OCI-LY7 (cell line): ENCODE measurements around the gene RHOB. TPM values are rescaled to one million over a fixed set of nuclear protein-coding genes. Genes with fewer than 3 reads are reported as not detected.

Experiments used
- BruUV-seq: library from RNA; stranded (reverse); fragments of 400-500 nt; replicated peaks from 2 replicates; lab custom pipeline; 2021; lab: Mats Ljungman, UMichigan
- CTCF ChIA-PET: fragments of 300-600 bp; sonication (Branson Sonifier 250); formaldehyde crosslinking; loops from one replicate; lab custom pipeline; 2022; ENCODE audit warnings: antibody characterized with exemption; ENCODE audit not compliant: unreplicated experiment; lab: Charles Lee
- POLR2A ChIA-PET: fragments of 300-600 bp; sonication (Branson Sonifier 250); formaldehyde crosslinking; loops from one replicate; lab custom pipeline; 2022; ENCODE audit warnings: antibody characterized with exemption; lab: Charles Lee
- DNase-seq: peaks from one replicate; pipeline ENCODE4 v3.0.0-alpha.2; 2015; ENCODE audit warnings: low spot score
- H2AFZ ChIP-seq: fragments of 200-600 bp; sonication (generic), shearing (Covaris generic); 2 replicates; pipeline ENCODE4 v1.6.1; 2014; ENCODE audit warnings: mild to moderate bottlenecking, antibody characterized with exemption, low read length, moderate library complexity
- H3K27ac ChIP-seq: fragments of 200-600 bp; sonication (generic); 2 replicates; pipeline ENCODE4 v1.5.1; 2014; ENCODE audit warnings: mixed run types, low read depth, mild to moderate bottlenecking, moderate library complexity, low read length, inconsistent platforms; ENCODE audit not compliant: poor library complexity, severe bottlenecking
- H3K36me3 ChIP-seq: fragments of 200-600 bp; sonication (generic); 2 replicates; pipeline ENCODE4 v1.6.1; 2014; ENCODE audit warnings: mild to moderate bottlenecking, antibody characterized with exemption, low read length, moderate library complexity, mixed read lengths; ENCODE audit not compliant: insufficient read depth
- H3K4me1 ChIP-seq: fragments of 200-600 bp; sonication (generic); 2 replicates; pipeline ENCODE4 v1.5.1; 2014; ENCODE audit warnings: mild to moderate bottlenecking, low read length; ENCODE audit not compliant: insufficient read depth, poor library complexity, severe bottlenecking
- H3K4me2 ChIP-seq: fragments of 200-600 bp; sonication (generic); 2 replicates; pipeline ENCODE4 v1.6.1; 2014; ENCODE audit warnings: mild to moderate bottlenecking, low read length
- H3K4me3 ChIP-seq: fragments of 200-600 bp; sonication (generic); 2 replicates; pipeline ENCODE4 v1.5.1; 2014; ENCODE audit warnings: mild to moderate bottlenecking, low read depth, low read length; ENCODE audit not compliant: poor library complexity, severe bottlenecking
- H3K79me2 ChIP-seq: fragments of 200-600 bp; sonication (generic); 2 replicates; pipeline ENCODE4 v1.6.1; 2016; ENCODE audit warnings: low read depth, mild to moderate bottlenecking, low read length, moderate library complexity, mixed read lengths; ENCODE audit not compliant: insufficient read depth
- H3K9me2 ChIP-seq: fragments of 200-600 bp; sonication (generic); 2 replicates; pipeline ENCODE4 v1.6.1; 2016; ENCODE audit warnings: mild to moderate bottlenecking, low read length, mixed read lengths; ENCODE audit not compliant: insufficient read depth
- H3K9me3 ChIP-seq: fragments of 200-600 bp; sonication (generic); 2 replicates; pipeline ENCODE4 v1.6.1; 2014; ENCODE audit warnings: mild to moderate bottlenecking, mixed run types, low read length, mixed read lengths
- H4K20me1 ChIP-seq: fragments of 200-600 bp; sonication (generic); 2 replicates; pipeline ENCODE4 v1.6.1; 2014; ENCODE audit warnings: mild to moderate bottlenecking, antibody characterized with exemption, low read length, moderate library complexity, mixed read lengths; ENCODE audit not compliant: insufficient read depth
- EZH2phosphoT487 ChIP-seq: fragments of 200-600 bp; sonication (generic); IDR thresholded peaks from 2 replicates; pipeline ENCODE4 v1.6.1; 2018; ENCODE audit warnings: low read depth, borderline replicate concordance, mild to moderate bottlenecking, mixed run types, antibody characterized with exemption, low read length, moderate library complexity, mixed read lengths
- intact Hi-C: fragments of 100-400 bp; cut with micrococcal nuclease; formaldehyde crosslinking; loops from one replicate; pipeline ENCODE4 v1.10.0; 2022; ENCODE audit not compliant: unreplicated experiment
- total RNA-seq, 2 experiments: library from RNA; depleted of rRNA in 1 of 2; stranded (reverse); fragments of >200 nt in 1 of 2; shearing (Covaris generic) in 1 of 2; gene quantifications; 2 replicates each; pipeline ENCODE4 v1.2.3, GENCODE V29; 2014 to 2022
- TF ChIP-seq, protein P1 (sequence below): fragments of 200-600 bp; sonication (generic); conservative IDR thresholded peaks from 2 replicates; pipeline ENCODE4 v1.5.1; 2014; ENCODE audit warnings: mild to moderate bottlenecking, antibody characterized with exemption, low read length, moderate library complexity, mixed read lengths

The RHOB gene
- total RNA-seq, 2 experiments from 2014 or later = 0.36 TPM; not detected in 1

DNA sequence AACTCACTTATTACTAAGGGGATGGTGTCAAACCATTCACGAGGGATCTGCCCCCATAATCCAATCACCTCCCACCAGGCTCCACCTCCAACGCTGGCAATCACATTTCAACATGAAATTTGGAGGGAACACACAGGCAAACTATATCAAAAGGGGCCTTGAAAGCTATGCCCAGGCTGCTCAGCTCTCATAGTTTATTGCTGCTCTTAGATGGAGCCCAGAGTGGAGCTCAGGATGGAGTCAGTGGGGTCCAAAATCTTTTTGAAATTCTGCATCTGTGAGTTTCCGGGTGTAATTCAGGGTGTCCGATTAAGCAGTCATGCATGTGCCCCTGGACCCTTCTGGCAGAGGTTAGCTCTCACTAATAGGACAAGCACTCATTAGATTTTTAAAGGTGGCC, 24.3 kb downstream of the RHOB start:
- intact Hi-C loops = no loop called here
- Histone ChIP-seq H3K4me3 (no peak overlapping the region), H3K36me3 (no peaks in the 10 kb centered on the region), H3K4me2 (no peak overlapping the region), H2AFZ (no peak overlapping the region), H3K27ac (no peak overlapping the region), H3K79me2 (no peaks in the 10 kb centered on the region), H4K20me1 (no peaks in the 10 kb centered on the region), H3K9me2 (no peaks in the 10 kb centered on the region), H3K4me1 (peaks cover 6% of the 10 kb centered on the region), H3K9me3 (no peaks in the 10 kb centered on the region)
- TF ChIP-seq EZH2phosphoT487 = no peak
- TF ChIP-seq, protein P1, sequence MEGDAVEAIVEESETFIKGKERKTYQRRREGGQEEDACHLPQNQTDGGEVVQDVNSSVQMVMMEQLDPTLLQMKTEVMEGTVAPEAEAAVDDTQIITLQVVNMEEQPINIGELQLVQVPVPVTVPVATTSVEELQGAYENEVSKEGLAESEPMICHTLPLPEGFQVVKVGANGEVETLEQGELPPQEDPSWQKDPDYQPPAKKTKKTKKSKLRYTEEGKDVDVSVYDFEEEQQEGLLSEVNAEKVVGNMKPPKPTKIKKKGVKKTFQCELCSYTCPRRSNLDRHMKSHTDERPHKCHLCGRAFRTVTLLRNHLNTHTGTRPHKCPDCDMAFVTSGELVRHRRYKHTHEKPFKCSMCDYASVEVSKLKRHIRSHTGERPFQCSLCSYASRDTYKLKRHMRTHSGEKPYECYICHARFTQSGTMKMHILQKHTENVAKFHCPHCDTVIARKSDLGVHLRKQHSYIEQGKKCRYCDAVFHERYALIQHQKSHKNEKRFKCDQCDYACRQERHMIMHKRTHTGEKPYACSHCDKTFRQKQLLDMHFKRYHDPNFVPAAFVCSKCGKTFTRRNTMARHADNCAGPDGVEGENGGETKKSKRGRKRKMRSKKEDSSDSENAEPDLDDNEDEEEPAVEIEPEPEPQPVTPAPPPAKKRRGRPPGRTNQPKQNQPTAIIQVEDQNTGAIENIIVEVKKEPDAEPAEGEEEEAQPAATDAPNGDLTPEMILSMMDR = no peak
- ChIA-PET POLR2A (no interaction called here), CTCF (no interaction called here)
- no peak for DNase-seq
- no TSS peak for BruUV-seq

DNA sequence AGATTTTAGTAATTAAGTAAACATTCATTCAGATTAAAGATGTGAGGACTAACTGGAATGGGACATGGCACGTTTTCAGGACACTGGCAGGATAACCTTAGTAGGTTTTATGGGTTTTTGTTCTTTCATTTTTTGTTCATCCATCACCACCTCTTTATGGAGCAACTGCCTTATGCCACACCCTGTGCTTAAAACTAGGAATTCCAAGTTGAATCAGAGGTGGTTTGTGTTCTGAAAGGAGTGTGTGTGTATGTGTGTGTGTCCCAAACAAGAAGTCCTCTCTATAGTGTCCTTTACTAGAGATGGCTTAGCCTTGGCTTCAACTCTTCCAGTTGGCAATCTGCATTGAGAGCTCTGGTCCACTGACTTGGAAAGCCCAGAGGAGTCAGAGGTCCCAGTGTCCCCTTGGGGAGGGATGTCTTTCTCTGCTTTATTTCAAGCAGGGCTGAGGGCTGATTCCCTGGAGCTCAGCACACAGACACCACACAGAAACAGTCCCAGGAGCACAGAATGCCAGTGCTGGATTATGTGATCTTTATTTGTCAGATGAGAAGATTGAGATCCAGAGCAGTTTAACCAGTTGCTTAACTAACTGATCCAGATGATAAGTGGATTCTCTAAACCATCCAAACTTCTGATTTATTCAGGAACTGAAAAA, 25.2 kb downstream of the RHOB start:
- DNase-seq = no peak
- Histone ChIP-seq H3K36me3 (no peaks in the 10 kb centered on the region), H3K9me2 (no peaks in the 10 kb centered on the region), H4K20me1 (no peaks in the 10 kb centered on the region), H3K4me3 (no peak overlapping the region), H3K27ac (no peak overlapping the region), H3K79me2 (no peaks in the 10 kb centered on the region), H2AFZ (no peak overlapping the region), H3K4me2 (no peak overlapping the region), H3K9me3 (no peaks in the 10 kb centered on the region), H3K4me1 (peaks cover 6% of the 10 kb centered on the region)
- ChIA-PET POLR2A (no interaction called here), CTCF (no interaction called here)
- intact Hi-C loops = no loop called here
- TF ChIP-seq, protein P1 = no peak
- TF ChIP-seq EZH2phosphoT487 = no peak
- BruUV-seq = no TSS peak

DNA sequence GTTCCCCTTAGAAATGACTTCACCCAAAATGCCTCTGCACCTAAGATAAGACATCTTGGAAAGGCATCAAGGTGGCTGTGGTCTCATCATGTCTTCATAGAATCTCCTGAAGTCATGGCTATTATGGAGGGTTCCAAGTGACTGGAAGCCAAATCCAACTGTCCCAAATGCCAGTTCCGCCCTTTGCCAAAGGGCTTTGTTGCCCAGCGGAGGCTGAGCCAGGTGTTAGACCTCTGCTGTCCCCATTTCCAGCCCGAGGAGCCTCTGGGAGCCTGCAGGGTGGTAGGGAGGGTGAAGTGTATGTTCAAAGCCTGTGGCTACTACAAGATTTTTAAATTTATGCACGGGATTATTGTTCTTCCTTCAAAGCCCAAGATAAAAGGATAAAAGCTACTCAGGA, 25.7 kb downstream of the RHOB start:
- Histone ChIP-seq H3K4me1 (peaks cover 6% of the 10 kb centered on the region), H3K79me2 (no peaks in the 10 kb centered on the region), H2AFZ (no peak overlapping the region), H3K36me3 (no peaks in the 10 kb centered on the region), H4K20me1 (no peaks in the 10 kb centered on the region), H3K4me3 (no peak overlapping the region), H3K4me2 (no peak overlapping the region), H3K9me2 (no peaks in the 10 kb centered on the region), H3K9me3 (no peaks in the 10 kb centered on the region), H3K27ac (no peak overlapping the region)
- no peak for DNase-seq
- BruUV-seq = no TSS peak
- TF ChIP-seq, protein P1 = no peak
- TF ChIP-seq EZH2phosphoT487 = no peak
- intact Hi-C loops = no loop called here
- ChIA-PET POLR2A (interaction anchor here (1.3 kb wide), 1 partner anchor 15 kb away, joined by 3 read pairs; no protein-coding TSS in a partner anchor), CTCF (no interaction called here)
